Cardiac muscle cell (in vitro differentiated cells and primary cell): ENCODE results near the gene FOXL2NB. TPM values are rescaled to one million over a fixed set of nuclear protein-coding genes. Genes with fewer than 3 reads are reported as not detected.
"Not testable (repeated sequence)": the region's sequence is repeated elsewhere in the genome, so short reads cannot be mapped to it uniquely, and the experiment has no call there.

Source experiments
- DNase-seq, 2 donors: peaks; one replicate each; pipeline versions ENCODE4 v3.0.0 to v3.0.0-alpha.2; 2010 to 2017; ENCODE audit warnings: low read depth in 1 of 2, low spot score in 1 of 2
- H3K27ac ChIP-seq: fragments of 200-600 bp; sonication (generic); 2 replicates; pipeline ENCODE4 v1.5.1; 2016
- H3K27me3 ChIP-seq: fragments of 200-600 bp; sonication (generic); 2 replicates; pipeline ENCODE4 v1.6.0; 2016; ENCODE audit warnings: control low read depth
- H3K36me3 ChIP-seq: fragments of 200-600 bp; sonication (generic); 2 replicates; pipeline ENCODE4 v1.5.1; 2016; ENCODE audit warnings: control low read depth
- H3K4me1 ChIP-seq: fragments of 200-600 bp; sonication (generic); 2 replicates; pipeline ENCODE4 v1.8.1; 2017; ENCODE audit warnings: low read depth, mild to moderate bottlenecking, mixed run types
- H3K4me3 ChIP-seq: fragments of 200-600 bp; sonication (generic); 2 replicates; pipeline ENCODE4 v1.5.1; 2016; ENCODE audit warnings: mild to moderate bottlenecking
- H3K9me3 ChIP-seq: fragments of 200-600 bp; sonication (generic); 2 replicates; pipeline ENCODE4 v1.5.1; 2017; ENCODE audit warnings: low read depth, mild to moderate bottlenecking, control low read depth
- polyA plus RNA-seq: library from polyadenylated mRNA; unstranded; fragments of >200 nt; fragmentation: Nextera tagmentation; extraction: Ambion mirVana; gene quantifications from 2 replicates; pipeline ENCODE4 v1.2.1, GENCODE V29; 2016
- total RNA-seq: library from RNA; depleted of rRNA; stranded (reverse); fragments of >200 nt; gene quantifications from 2 replicates; pipeline ENCODE4 v1.2.3, GENCODE V29; 2016
- TF ChIP-seq, protein P1 (sequence below): IDR thresholded peaks from 2 replicates; pipeline ENCODE4 v1.5.1; 2012; ENCODE audit warnings: low read depth, mild to moderate bottlenecking, low read length

FOXL2NB gene
- total and polyA plus RNA-seq, 2 experiments from 2014 or later: not detected

DNA sequence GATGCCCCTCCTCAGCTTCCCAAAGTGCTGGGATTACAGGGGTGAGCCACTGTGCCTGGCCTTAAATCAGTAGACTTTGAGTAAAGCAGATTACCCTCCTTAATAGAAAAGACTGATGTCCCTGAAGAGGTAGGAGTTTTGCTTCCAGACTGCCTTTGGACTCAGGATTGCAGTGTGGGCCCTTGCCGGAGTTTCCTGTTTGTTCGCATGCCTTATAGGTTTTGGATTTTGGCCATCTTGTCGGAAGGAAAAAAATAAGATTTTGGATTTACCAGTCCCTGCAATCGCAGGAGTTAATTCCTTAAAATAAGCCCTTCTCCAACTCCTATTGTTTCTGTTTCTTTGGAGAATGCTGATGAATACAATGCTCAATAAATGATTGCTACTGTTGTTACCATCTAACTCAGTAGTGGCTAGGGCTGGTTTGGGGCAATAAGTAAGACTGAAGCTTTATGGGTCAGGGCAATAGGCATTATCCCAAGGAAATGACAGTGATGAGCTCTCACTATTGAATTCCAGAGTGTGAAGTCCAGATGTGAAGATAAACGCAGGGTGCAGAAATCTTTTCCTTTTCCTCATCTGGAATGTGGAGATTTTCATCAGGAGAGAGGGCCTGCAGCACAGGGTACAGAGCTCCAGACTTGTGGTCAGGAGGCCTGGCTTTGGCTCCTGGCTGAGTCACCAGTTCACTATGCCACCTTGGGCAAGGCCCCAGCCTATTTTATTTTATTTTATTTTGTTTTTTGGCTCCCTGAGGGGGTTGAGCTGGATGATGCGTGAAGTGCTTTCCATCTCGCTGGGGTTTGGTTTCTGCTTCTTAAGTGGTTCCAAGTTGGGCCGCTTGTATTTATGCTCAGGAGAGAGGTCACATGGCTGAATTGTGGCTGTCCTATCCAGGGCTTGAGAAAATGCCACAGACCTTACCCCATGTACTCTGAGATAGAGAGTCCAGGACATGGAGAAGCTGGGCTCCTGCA is 25.4 kb upstream of the FOXL2NB start:
- Histone ChIP-seq H3K27ac (no peak overlapping the region), H3K9me3 (no peaks in the 10 kb centered on the region), H3K4me1 (no peaks in the 10 kb centered on the region), H3K4me3 (no peak overlapping the region), H3K36me3 (no peaks in the 10 kb centered on the region), H3K27me3 (peaks cover 2% of the 10 kb centered on the region)
- TF ChIP-seq, protein P1, sequence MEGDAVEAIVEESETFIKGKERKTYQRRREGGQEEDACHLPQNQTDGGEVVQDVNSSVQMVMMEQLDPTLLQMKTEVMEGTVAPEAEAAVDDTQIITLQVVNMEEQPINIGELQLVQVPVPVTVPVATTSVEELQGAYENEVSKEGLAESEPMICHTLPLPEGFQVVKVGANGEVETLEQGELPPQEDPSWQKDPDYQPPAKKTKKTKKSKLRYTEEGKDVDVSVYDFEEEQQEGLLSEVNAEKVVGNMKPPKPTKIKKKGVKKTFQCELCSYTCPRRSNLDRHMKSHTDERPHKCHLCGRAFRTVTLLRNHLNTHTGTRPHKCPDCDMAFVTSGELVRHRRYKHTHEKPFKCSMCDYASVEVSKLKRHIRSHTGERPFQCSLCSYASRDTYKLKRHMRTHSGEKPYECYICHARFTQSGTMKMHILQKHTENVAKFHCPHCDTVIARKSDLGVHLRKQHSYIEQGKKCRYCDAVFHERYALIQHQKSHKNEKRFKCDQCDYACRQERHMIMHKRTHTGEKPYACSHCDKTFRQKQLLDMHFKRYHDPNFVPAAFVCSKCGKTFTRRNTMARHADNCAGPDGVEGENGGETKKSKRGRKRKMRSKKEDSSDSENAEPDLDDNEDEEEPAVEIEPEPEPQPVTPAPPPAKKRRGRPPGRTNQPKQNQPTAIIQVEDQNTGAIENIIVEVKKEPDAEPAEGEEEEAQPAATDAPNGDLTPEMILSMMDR: no peak
- peak in 1 of 2 donors; percentile 87 for DNase-seq

DNA sequence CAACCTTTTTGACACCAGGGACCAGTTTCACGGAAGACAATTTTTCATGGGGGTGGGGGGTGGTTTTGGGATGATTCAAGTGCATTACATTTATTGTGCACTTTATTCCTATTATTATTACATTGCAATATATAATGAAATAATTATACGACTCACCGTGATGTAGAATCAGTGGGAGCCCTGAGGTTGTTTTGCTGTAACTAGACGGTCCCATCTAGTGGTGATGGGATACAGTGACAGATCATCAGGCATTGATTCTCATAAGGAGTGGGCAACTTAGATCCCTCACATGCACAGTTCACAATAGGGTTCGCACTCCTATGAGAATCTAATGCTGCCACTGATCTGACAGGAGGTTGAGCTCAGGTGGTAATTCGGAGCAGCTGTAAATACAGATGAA is 24.6 kb upstream of the FOXL2NB start:
- not testable (repeated sequence) for H3K27me3 ChIP-seq, H3K4me3 ChIP-seq, H3K9me3 ChIP-seq, H3K4me1 ChIP-seq, DNase-seq, H3K36me3 ChIP-seq, H3K27ac ChIP-seq

DNA sequence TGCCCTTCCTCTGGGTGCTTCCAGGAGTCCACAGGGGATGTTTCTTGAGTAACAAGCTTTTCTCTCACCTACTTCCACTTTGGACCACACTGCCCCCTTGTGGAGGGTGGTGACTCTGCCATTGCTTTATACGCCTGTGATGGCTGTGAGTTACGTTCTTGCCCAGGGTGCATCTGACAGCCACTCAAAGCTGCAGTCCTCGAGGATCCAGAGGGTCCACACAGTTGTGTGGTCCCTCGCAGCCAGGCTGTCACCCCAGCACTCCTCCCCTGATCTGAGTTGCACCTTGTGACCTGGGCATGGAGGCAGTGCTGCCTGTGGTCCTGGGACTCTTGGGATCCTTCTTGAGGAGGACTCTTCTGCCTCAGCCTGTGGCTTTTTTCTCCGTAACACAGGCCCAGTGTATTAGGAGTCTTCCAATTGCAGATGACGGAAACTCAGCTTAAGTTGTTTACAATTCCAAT is 23.5 kb upstream of the FOXL2NB start:
- Histone ChIP-seq H3K36me3 (no peaks in the 10 kb centered on the region), H3K27ac (no peak overlapping the region), H3K4me1 (no peaks in the 10 kb centered on the region), H3K9me3 (no peaks in the 10 kb centered on the region), H3K27me3 (no peaks in the 10 kb centered on the region), H3K4me3 (no peak overlapping the region)
- TF ChIP-seq, protein P1: peak; percentile 94
- DNase-seq: peak; percentile 85 to 92

DNA sequence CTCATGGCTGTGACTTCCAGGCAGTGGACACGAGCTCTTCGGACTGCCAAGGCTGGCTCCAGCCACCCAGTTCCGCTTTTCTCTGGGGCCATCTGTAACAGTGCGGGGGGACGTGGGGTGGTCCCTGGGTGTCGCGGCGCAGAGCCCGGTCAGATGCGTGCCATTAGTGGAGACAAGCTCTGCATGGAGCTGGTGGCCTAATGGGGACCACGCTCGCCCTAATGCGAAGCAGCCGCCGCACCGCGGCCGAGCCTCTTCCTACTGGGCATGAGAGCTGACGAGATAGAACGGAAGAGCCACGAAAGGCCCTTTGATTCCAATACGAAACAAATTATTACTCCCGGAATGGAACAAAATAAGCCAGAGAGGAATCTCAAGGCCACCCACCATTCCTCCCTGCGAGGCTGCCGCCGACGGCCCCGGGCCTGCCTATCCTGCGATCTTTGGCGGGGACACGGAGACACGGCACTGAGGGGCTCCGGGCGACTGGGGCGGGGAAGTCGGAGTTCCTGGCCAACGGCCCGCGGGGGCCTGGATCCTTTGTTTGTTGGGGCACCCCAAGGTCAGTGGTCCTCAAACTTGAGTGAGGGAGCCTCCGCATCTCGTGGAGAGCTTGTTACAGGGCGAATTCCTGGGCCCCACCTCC is 18.2 kb upstream of the FOXL2NB start:
- peaks cover 16% of the 10 kb centered on the region for H3K27me3 ChIP-seq
- H3K4me1 ChIP-seq: no peaks in the 10 kb centered on the region
- TF ChIP-seq, protein P1: no peak
- no peak overlapping the region for H3K4me3 ChIP-seq
- H3K9me3 ChIP-seq: no peaks in the 10 kb centered on the region
- no peaks in the 10 kb centered on the region for H3K36me3 ChIP-seq
- H3K27ac ChIP-seq: no peak overlapping the region
- no peak for DNase-seq

DNA sequence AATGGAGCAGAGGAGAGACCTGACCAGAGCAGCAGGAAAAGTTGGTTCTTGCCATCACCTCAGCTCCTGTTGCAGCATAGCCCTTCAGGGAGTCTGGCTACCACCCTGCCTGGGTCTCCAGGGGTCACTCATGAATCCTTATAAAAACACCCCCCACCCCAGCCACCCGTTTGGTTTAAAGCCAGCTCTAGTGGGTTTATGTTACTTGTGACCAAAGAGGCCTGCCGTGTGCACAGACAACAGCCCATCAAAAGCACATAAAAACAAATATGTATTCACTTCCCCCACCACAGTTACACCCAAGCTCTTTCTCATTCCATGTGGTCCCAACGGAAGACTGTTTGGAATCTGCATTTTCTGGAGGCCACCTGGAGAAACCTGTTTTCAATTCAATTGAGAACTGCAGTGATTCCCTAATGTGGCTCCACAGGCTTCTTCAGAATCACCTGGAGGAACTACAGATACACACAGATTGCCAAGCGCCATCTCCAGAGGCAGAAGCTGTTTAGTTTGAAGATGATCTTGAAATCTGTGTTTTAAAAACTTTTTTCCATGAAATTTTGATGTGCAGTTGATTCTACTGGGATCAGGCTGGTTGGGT is 13.8 kb upstream of the FOXL2NB start:
- no peaks in the 10 kb centered on the region for H3K36me3 ChIP-seq
- TF ChIP-seq, protein P1: no peak
- DNase-seq: no peak
- H3K27me3 ChIP-seq: peaks cover 59% of the 10 kb centered on the region
- H3K27ac ChIP-seq: no peak overlapping the region
- no peaks in the 10 kb centered on the region for H3K9me3 ChIP-seq
- no peaks in the 10 kb centered on the region for H3K4me1 ChIP-seq
- H3K4me3 ChIP-seq: no peak overlapping the region
